GM13977 (cell line): ENCODE data around the gene STT3B.

Experiments used
- DNase-seq: peaks from one replicate; pipeline ENCODE4 v3.0.0; 2012; ENCODE audit warnings: low spot score
- CTCF ChIP-seq: IDR thresholded peaks from 2 replicates; pipeline ENCODE4 v1.5.1; 2012; ENCODE audit warnings: mild to moderate bottlenecking, control low read depth; ENCODE audit not compliant: insufficient read depth; ENCODE audit errors: extremely low read depth, missing control alignments
- in situ Hi-C: fragments of 300-500 bp; cut with MboI; formaldehyde crosslinking; loops from one replicate; pipeline ENCODE4 v1.12.0; 2022; ENCODE audit warnings: low sequenced_read_pairs, low pct_unique_long_range_greater_than_20kb, mixed read lengths, inconsistent platforms; ENCODE audit not compliant: unreplicated experiment

The STT3B gene

GRCh38 chr3:31544634-31545033, 11.9 kb downstream of the STT3B start:
- in situ Hi-C loops = no loop called here
- TF ChIP-seq CTCF = no peak
- no peak for DNase-seq

GRCh38 chr3:31546162-31546561, 13.4 kb downstream of the STT3B start:
- in situ Hi-C loops = no loop called here
- no peak for DNase-seq

GRCh38 chr3:31546725-31547124, 14.0 kb downstream of the STT3B start:
- DNase-seq = no peak
- in situ Hi-C loops = no loop called here
- no peak for TF ChIP-seq CTCF

More at GRCh38 chr3:31546162-31546561, 13.4 kb downstream of the STT3B start:
- no peak for TF ChIP-seq CTCF

- no peak for DNase-seq
- in situ Hi-C loops = no loop called here
- peak; percentile 48 for TF ChIP-seq CTCF
Measured at GRCh38 chr3:31550452-31551251, 17.9 kb downstream of the STT3B start.

- DNase-seq = no peak
- no peak for TF ChIP-seq CTCF
- in situ Hi-C loops = no loop called here
Measured at GRCh38 chr3:31551646-31552045, 18.9 kb downstream of the STT3B start.

GRCh38 chr3:31552103-31552502, 19.4 kb downstream of the STT3B start:
- TF ChIP-seq CTCF = no peak
- in situ Hi-C loops = no loop called here
- no peak for DNase-seq

- no peak for DNase-seq
- in situ Hi-C loops = no loop called here
- TF ChIP-seq CTCF = no peak
Measured at GRCh38 chr3:31553258-31553657, 20.5 kb downstream of the STT3B start.
